ENCODE measurements around the gene ARHGAP22. TPM values are rescaled to one million over a fixed set of nuclear protein-coding genes. Genes with fewer than 3 reads are reported as not detected.

The ARHGAP22 gene
- total RNA-seq, 1 donor from 2014 or later: not detected

- intact Hi-C loops (cut with micrococcal nuclease): no loop called here
Observed at GRCh38 chr10:48516911-48517310, 88.0 kb downstream of the ARHGAP22 start.

GRCh38 chr10:48514916-48515315 lies 90.0 kb downstream of the ARHGAP22 start:
- intact Hi-C loops (cut with micrococcal nuclease): no loop called here

GRCh38 chr10:48514255-48514654 lies 90.6 kb downstream of the ARHGAP22 start:
- intact Hi-C loops (cut with micrococcal nuclease): no loop called here

GRCh38 chr10:48512861-48513260 lies 92.0 kb downstream of the ARHGAP22 start:
- intact Hi-C loops (cut with micrococcal nuclease): no loop called here

- intact Hi-C loops (cut with micrococcal nuclease): no loop called here
Observed at GRCh38 chr10:48511875-48512231, 93.0 kb downstream of the ARHGAP22 start.

- intact Hi-C loops (cut with micrococcal nuclease): no loop called here
Observed at GRCh38 chr10:48511066-48511874, 93.6 kb downstream of the ARHGAP22 start.

GRCh38 chr10:48509974-48510692 lies 94.7 kb downstream of the ARHGAP22 start:
- intact Hi-C loops (cut with micrococcal nuclease): loop anchor here (1.0 kb wide), 1 partner anchor 147 kb away; no protein-coding TSS in a partner anchor

GRCh38 chr10:48508791-48509772 lies 95.8 kb downstream of the ARHGAP22 start:
- intact Hi-C loops (cut with micrococcal nuclease): no loop called here

GRCh38 chr10:48507933-48508790 lies 96.7 kb downstream of the ARHGAP22 start:
- intact Hi-C loops (cut with micrococcal nuclease): loop anchor here (2.0 kb wide), 1 partner anchor 293 kb away; no protein-coding TSS in a partner anchor

- intact Hi-C loops (cut with micrococcal nuclease): loop anchor here (2.0 kb wide), 1 partner anchor 293 kb away; no protein-coding TSS in a partner anchor
Observed at GRCh38 chr10:48507494-48507893, 97.4 kb downstream of the ARHGAP22 start.

GRCh38 chr10:48506147-48506917 lies 98.5 kb downstream of the ARHGAP22 start:
- intact Hi-C loops (cut with micrococcal nuclease): loop anchor here (1.0 to 2.0 kb wide), 2 partner anchors 143 to 292 kb away; no protein-coding TSS in a partner anchor

- intact Hi-C loops (cut with micrococcal nuclease): loop anchor here (1.0 to 2.0 kb wide), 2 partner anchors 142 to 291 kb away; no protein-coding TSS in a partner anchor
Observed at GRCh38 chr10:48505394-48506112, 99.3 kb downstream of the ARHGAP22 start.

- intact Hi-C loops (cut with micrococcal nuclease): no loop called here
Observed at GRCh38 chr10:48504141-48504885, 100.6 kb downstream of the ARHGAP22 start.

- intact Hi-C loops (cut with micrococcal nuclease): no loop called here
Observed at GRCh38 chr10:48503293-48503911, 101.5 kb downstream of the ARHGAP22 start.

- intact Hi-C loops (cut with micrococcal nuclease): no loop called here
Observed at GRCh38 chr10:48502791-48503190, 102.1 kb downstream of the ARHGAP22 start.

GRCh38 chr10:48501787-48502771 lies 102.8 kb downstream of the ARHGAP22 start:
- intact Hi-C loops (cut with micrococcal nuclease): no loop called here
